CD14-positive monocyte (primary cell): ENCODE data around the gene FHIT. TPM values are rescaled to one million over a fixed set of nuclear protein-coding genes. Genes with fewer than 3 reads are reported as not detected.

Experiments used
- DNase-seq, 3 donors: peaks; one replicate each; pipeline ENCODE4 v3.0.0-alpha.2; 2011 to 2022
- H2AFZ ChIP-seq: 2 replicates; pipeline ENCODE4 v1.6.0; 2012; ENCODE audit warnings: mild to moderate bottlenecking, low read depth, low read length, inconsistent platforms; ENCODE audit not compliant: insufficient read depth, poor library complexity, severe bottlenecking
- H3K27ac ChIP-seq, 2 donors: 1 replicate in 1 of 2; 2 replicates in 1 of 2; pipeline ENCODE4 v1.5.1; 2012 to 2013; ENCODE audit warnings: low read length in 2 of 2, control low read depth in 1 of 2, inconsistent platforms in 1 of 2, low read depth in 1 of 2, mild to moderate bottlenecking in 1 of 2
- H3K27me3 ChIP-seq, 2 donors: one replicate each; pipeline versions ENCODE4 v1.6.0 to v1.6.1; 2011 to 2013; ENCODE audit warnings: low read length in 2 of 2; ENCODE audit not compliant: control insufficient read depth in 2 of 2, insufficient read depth in 2 of 2
- H3K36me3 ChIP-seq, 2 donors: replicated peaks in 1 of 2; 1 replicate in 1 of 2; 2 replicates in 1 of 2; pipeline versions ENCODE4 v1.5.1 to v1.6.1; 2012 to 2013; ENCODE audit warnings: low read length in 2 of 2, control low read depth in 1 of 2, inconsistent platforms in 1 of 2, mild to moderate bottlenecking in 1 of 2; ENCODE audit not compliant: insufficient read depth in 2 of 2, control insufficient read depth in 1 of 2
- H3K4me1 ChIP-seq, 2 donors: 1 replicate in 1 of 2; 2 replicates in 1 of 2; pipeline versions ENCODE4 v1.5.1 to v1.6.1; 2012 to 2013; ENCODE audit warnings: low read length in 2 of 2, control low read depth in 1 of 2, inconsistent platforms in 1 of 2, mild to moderate bottlenecking in 1 of 2, moderate library complexity in 1 of 2; ENCODE audit not compliant: insufficient read depth in 2 of 2, control insufficient read depth in 1 of 2
- H3K4me2 ChIP-seq: replicated peaks from 2 replicates; pipeline ENCODE3; 2012; ENCODE audit warnings: low read length, moderate library complexity, mild to moderate bottlenecking; ENCODE audit not compliant: poor library complexity, severe bottlenecking; ENCODE audit errors: extremely low read depth
- H3K4me3 ChIP-seq, 3 experiments: fragments of 200-600 bp in 1 of 3; sonication (generic) in 1 of 3; replicated peaks in 1 of 3; 1 replicate in 2 of 3; 2 replicates in 1 of 3; pipeline ENCODE4 v1.5.1; 2011 to 2013; ENCODE audit warnings: low read length in 3 of 3, mild to moderate bottlenecking in 3 of 3, control low read depth in 2 of 3, low read depth in 2 of 3, inconsistent platforms in 1 of 3, moderate library complexity in 1 of 3
- H3K79me2 ChIP-seq: 2 replicates; pipeline ENCODE4 v1.6.0; 2012; ENCODE audit warnings: mild to moderate bottlenecking, control low read depth, inconsistent platforms, low read length, moderate library complexity; ENCODE audit not compliant: insufficient read depth
- H3K9ac ChIP-seq: 2 replicates; pipeline ENCODE4 v1.6.0; 2017; ENCODE audit warnings: low read length, mild to moderate bottlenecking; ENCODE audit not compliant: insufficient read depth, poor library complexity, severe bottlenecking
- H3K9me3 ChIP-seq, 2 donors: replicated peaks in 1 of 2; 1 replicate in 1 of 2; 2 replicates in 1 of 2; pipeline versions ENCODE4 v1.5.1 to v1.6.1; 2012 to 2013; ENCODE audit warnings: low read length in 2 of 2, control low read depth in 1 of 2; ENCODE audit not compliant: control insufficient read depth in 1 of 2, insufficient read depth in 1 of 2
- H4K20me1 ChIP-seq: 2 replicates; pipeline ENCODE4 v1.6.0; 2012; ENCODE audit warnings: mild to moderate bottlenecking, low read length, control low read depth, moderate library complexity; ENCODE audit not compliant: insufficient read depth
- H3K27ac Mint-ChIP-seq, 7 donors: one replicate each; pipeline ENCODE4 v1.8.0; 2020; ENCODE audit warnings: mild to moderate bottlenecking in 7 of 7, mixed read lengths in 7 of 7, moderate library complexity in 6 of 7, inconsistent platforms in 2 of 7
- H3K27me3 Mint-ChIP-seq, 3 donors: one replicate each; pipeline ENCODE4 v1.8.0; 2021 to 2022; ENCODE audit warnings: low read depth in 3 of 3, mild to moderate bottlenecking in 3 of 3, mixed read lengths in 3 of 3, moderate library complexity in 3 of 3, inconsistent platforms in 1 of 3
- H3K36me3 Mint-ChIP-seq, 2 donors: one replicate each; pipeline ENCODE4 v1.8.0; 2020; ENCODE audit warnings: mixed read lengths in 2 of 2, inconsistent platforms in 1 of 2, mild to moderate bottlenecking in 1 of 2
- H3K4me1 Mint-ChIP-seq: one replicate; pipeline ENCODE4 v1.8.0; 2020; ENCODE audit warnings: mild to moderate bottlenecking, mixed read lengths
- H3K4me3 Mint-ChIP-seq, 2 donors: one replicate each; pipeline ENCODE4 v1.8.0; 2020; ENCODE audit warnings: mild to moderate bottlenecking in 2 of 2, mixed read lengths in 2 of 2, moderate library complexity in 1 of 2
- H3K9me3 Mint-ChIP-seq, 7 donors: one replicate each; pipeline ENCODE4 v1.8.0; 2020 to 2022; ENCODE audit warnings: mixed read lengths in 7 of 7, mild to moderate bottlenecking in 6 of 7, moderate library complexity in 6 of 7, inconsistent platforms in 2 of 7
- CTCF ChIP-seq: fragments of 200-600 bp; IDR thresholded peaks from one replicate; pipeline ENCODE4 v1.8.0; 2022; ENCODE audit warnings: antibody characterized with exemption, mild to moderate bottlenecking
- WGBS: methylation state at CpG from one replicate; pipeline ENCODE4 v1.1.5; 2013; ENCODE audit warnings: missing lambda C conversion rate; ENCODE audit not compliant: insufficient coverage; 5-methylcytosine and 5-hydroxymethylcytosine counted together
- intact Hi-C, 2 donors: fragments of 100-400 bp; cut with micrococcal nuclease; formaldehyde crosslinking; loops; one replicate each; pipeline versions ENCODE4 v1.15.0 to v1.15.1; 2023
- polyA plus RNA-seq, 3 donors: library from polyadenylated mRNA; depleted of rRNA in 1 of 3; unstranded in 2 of 3; stranded (reverse) in 1 of 3; fragments of 300-500 nt in 2 of 3; fragments of >200 nt in 1 of 3; fragmentation: Illumina TruSeq in 2 of 3; gene quantifications; 1 replicate in 2 of 3; 2 replicates in 1 of 3; pipeline ENCODE4 v1.2.3, GENCODE V29; 2012 to 2021

FHIT gene
- polyA plus RNA-seq, 3 donors, result 1.7 to 3.4 (median 3.2) TPM

GRCh38 chr3:59762941-59763340 is 1488.3 kb downstream of the FHIT start:
- no CpG with 5 or more reads among the region's 5 CpGs for WGBS

GRCh38 chr3:59759298-59760031 is 1491.8 kb downstream of the FHIT start:
- no peaks in the 10 kb centered on the region for H3K36me3 ChIP-seq
- no peak overlapping the region for H3K9ac ChIP-seq
- no peaks in the 10 kb centered on the region for H3K27me3 Mint-ChIP-seq
- peaks cover 4% of the 10 kb centered on the region for H3K4me1 Mint-ChIP-seq
- no peak overlapping the region for H3K4me3 Mint-ChIP-seq
- no peaks in the 10 kb centered on the region for H4K20me1 ChIP-seq
- no peak for TF ChIP-seq CTCF
- no peaks in the 10 kb centered on the region for H3K27me3 ChIP-seq
- no peak overlapping the region for H2AFZ ChIP-seq
- no peak overlapping the region for H3K27ac Mint-ChIP-seq
- H3K4me2 ChIP-seq, result no peak overlapping the region
- no peak overlapping the region for H3K27ac ChIP-seq
- H3K9me3 ChIP-seq, result no peaks in the 10 kb centered on the region
- intact Hi-C loops, result no loop called here
- WGBS, result 95% methylated on average over 5 of the region's 6 CpGs
- no peaks in the 10 kb centered on the region for H3K4me1 ChIP-seq
- peaks cover 0 to 4% (median 0%) of the 10 kb centered on the region in 7 donors for H3K9me3 Mint-ChIP-seq
- H3K36me3 Mint-ChIP-seq, result no peaks in the 10 kb centered on the region
- H3K79me2 ChIP-seq, result no peaks in the 10 kb centered on the region
- H3K4me3 ChIP-seq, result no peak overlapping the region
- no peak for DNase-seq

More at GRCh38 chr3:59762941-59763340, 1488.3 kb downstream of the FHIT start:
- Histone ChIP-seq H3K9me3 (no peaks in the 10 kb centered on the region), H3K79me2 (no peaks in the 10 kb centered on the region), H3K4me3 (no peak overlapping the region), H4K20me1 (no peaks in the 10 kb centered on the region), H2AFZ (no peak overlapping the region), H3K27ac (no peak overlapping the region), H3K4me1 (no peaks in the 10 kb centered on the region), H3K4me2 (no peak overlapping the region), H3K27me3 (no peaks in the 10 kb centered on the region), H3K9ac (no peak overlapping the region), H3K36me3 (no peaks in the 10 kb centered on the region)
- no peak overlapping the region for H3K4me3 Mint-ChIP-seq
- no peak for TF ChIP-seq CTCF
- H3K27me3 Mint-ChIP-seq, result no peaks in the 10 kb centered on the region
- H3K9me3 Mint-ChIP-seq, result peaks cover 0 to 4% (median 0%) of the 10 kb centered on the region in 7 donors
- no peak overlapping the region for H3K27ac Mint-ChIP-seq
- no peak for DNase-seq
- H3K36me3 Mint-ChIP-seq, result no peaks in the 10 kb centered on the region
- H3K4me1 Mint-ChIP-seq, result no peaks in the 10 kb centered on the region
- intact Hi-C loops, result no loop called here
